Activated CD4-positive, alpha-beta T cell treated with anti-CD3 and anti-CD28 coated beads, Interleukin-2, amount 10 ng/mL, durations not matched to agents 7 days and 5 days (primary cell): ENCODE data around the gene RBBP5. TPM values are rescaled to one million over a fixed set of nuclear protein-coding genes. Genes with fewer than 3 reads are reported as not detected.

Experiments used
- CTCF ChIA-PET: fragments of 350-600 bp; sonication (Branson Sonifier 250); formaldehyde crosslinking; loops from one replicate; lab custom pipeline; 2021; ENCODE audit warnings: antibody characterized with exemption; lab: Charles Lee
- POLR2A ChIA-PET: fragments of 350-600 bp; sonication (Branson Sonifier 250); formaldehyde crosslinking; loops from one replicate; lab custom pipeline; 2021; ENCODE audit warnings: antibody characterized with exemption; lab: Charles Lee
- DNase-seq: peaks from one replicate; pipeline ENCODE4 v3.0.0-alpha.2; 2020
- H3K27ac Mint-ChIP-seq: one replicate; pipeline ENCODE4 v1.8.0; 2021; ENCODE audit warnings: mild to moderate bottlenecking, moderate library complexity, mixed read lengths
- H3K27me3 Mint-ChIP-seq: one replicate; pipeline ENCODE4 v1.8.0; 2021; ENCODE audit warnings: mixed read lengths
- H3K36me3 Mint-ChIP-seq: one replicate; pipeline ENCODE4 v1.8.0; 2021; ENCODE audit warnings: low read depth, mixed read lengths
- H3K4me1 Mint-ChIP-seq: one replicate; pipeline ENCODE4 v1.8.0; 2021; ENCODE audit warnings: mixed read lengths
- H3K4me3 Mint-ChIP-seq: one replicate; pipeline ENCODE4 v1.8.0; 2021; ENCODE audit warnings: mild to moderate bottlenecking, moderate library complexity, mixed read lengths
- H3K9me3 Mint-ChIP-seq: one replicate; pipeline ENCODE4 v1.8.0; 2021; ENCODE audit warnings: mixed read lengths
- total RNA-seq, 2 experiments: library from RNA; stranded (reverse); gene quantifications; one replicate each; pipeline ENCODE4 v1.2.3, GENCODE V29; 2021

RBBP5 gene
- total RNA-seq, 2 experiments from 2014 or later: 22.2 to 24.7 TPM

- H3K27me3 Mint-ChIP-seq: no peaks in the 10 kb centered on the region
- no peak overlapping the region for H3K4me3 Mint-ChIP-seq
- DNase-seq: no peak
- CTCF ChIA-PET: interaction anchor here (0.7 to 2.3 kb wide), 4 partner anchors 8 to 577 kb away, joined by 3 to 11 read pairs (median 5); no protein-coding TSS in a partner anchor
- no peaks in the 10 kb centered on the region for H3K9me3 Mint-ChIP-seq
- H3K27ac Mint-ChIP-seq: no peak overlapping the region
- H3K36me3 Mint-ChIP-seq: no peaks in the 10 kb centered on the region
- H3K4me1 Mint-ChIP-seq: no peaks in the 10 kb centered on the region
- POLR2A ChIA-PET: no interaction called here
These were observed 50.8 kb downstream of the RBBP5 start for GRCh38 chr1:205071028-205071409.

GRCh38 chr1:205069371-205070125 lies 52.2 kb downstream of the RBBP5 start:
- Mint-ChIP-seq H3K4me3 (no peak overlapping the region), H3K9me3 (no peaks in the 10 kb centered on the region), H3K36me3 (no peaks in the 10 kb centered on the region), H3K4me1 (no peaks in the 10 kb centered on the region), H3K27me3 (no peaks in the 10 kb centered on the region), H3K27ac (no peak overlapping the region)
- POLR2A ChIA-PET: no interaction called here
- CTCF ChIA-PET: interaction anchor here (2.3 kb wide), 1 partner anchor 80 kb away, joined by 5 read pairs; no protein-coding TSS in a partner anchor
- DNase-seq: no peak

GRCh38 chr1:205068457-205069040 lies 53.2 kb downstream of the RBBP5 start:
- CTCF ChIA-PET: interaction anchor here (2.3 kb wide), 1 partner anchor 79 kb away, joined by 5 read pairs; no protein-coding TSS in a partner anchor
- no peaks in the 10 kb centered on the region for H3K9me3 Mint-ChIP-seq
- no peak overlapping the region for H3K27ac Mint-ChIP-seq
- H3K27me3 Mint-ChIP-seq: no peaks in the 10 kb centered on the region
- POLR2A ChIA-PET: no interaction called here
- H3K4me3 Mint-ChIP-seq: no peak overlapping the region
- no peaks in the 10 kb centered on the region for H3K4me1 Mint-ChIP-seq
- H3K36me3 Mint-ChIP-seq: no peaks in the 10 kb centered on the region
- DNase-seq: no peak

- Mint-ChIP-seq H3K27me3 (no peaks in the 10 kb centered on the region), H3K4me3 (no peak overlapping the region), H3K27ac (no peak overlapping the region), H3K36me3 (no peaks in the 10 kb centered on the region), H3K9me3 (no peaks in the 10 kb centered on the region), H3K4me1 (no peaks in the 10 kb centered on the region)
- ChIA-PET CTCF (no interaction called here), POLR2A (no interaction called here)
- DNase-seq: no peak
These were observed 53.8 kb downstream of the RBBP5 start for GRCh38 chr1:205068001-205068400.

- CTCF ChIA-PET: no interaction called here
- no peak overlapping the region for H3K27ac Mint-ChIP-seq
- H3K27me3 Mint-ChIP-seq: no peaks in the 10 kb centered on the region
- no peak overlapping the region for H3K4me3 Mint-ChIP-seq
- no peaks in the 10 kb centered on the region for H3K4me1 Mint-ChIP-seq
- DNase-seq: no peak
- no peaks in the 10 kb centered on the region for H3K36me3 Mint-ChIP-seq
- no peaks in the 10 kb centered on the region for H3K9me3 Mint-ChIP-seq
- POLR2A ChIA-PET: no interaction called here
These were observed 54.7 kb downstream of the RBBP5 start for GRCh38 chr1:205067031-205067430.

- no peak for DNase-seq
These were observed 55.5 kb downstream of the RBBP5 start for GRCh38 chr1:205066141-205066818.

GRCh38 chr1:205065666-205066065 lies 56.1 kb downstream of the RBBP5 start:
- Mint-ChIP-seq H3K9me3 (no peaks in the 10 kb centered on the region), H3K27me3 (no peaks in the 10 kb centered on the region), H3K4me3 (no peak overlapping the region), H3K4me1 (no peaks in the 10 kb centered on the region), H3K36me3 (no peaks in the 10 kb centered on the region), H3K27ac (no peak overlapping the region)
- CTCF ChIA-PET: interaction anchor here (0.7 kb wide), 1 partner anchor 76 kb away, joined by 3 read pairs; no protein-coding TSS in a partner anchor
- POLR2A ChIA-PET: no interaction called here
- no peak for DNase-seq

More at GRCh38 chr1:205066141-205066818, 55.5 kb downstream of the RBBP5 start:
- Mint-ChIP-seq H3K27ac (no peak overlapping the region), H3K9me3 (no peaks in the 10 kb centered on the region), H3K4me1 (no peaks in the 10 kb centered on the region), H3K27me3 (no peaks in the 10 kb centered on the region), H3K4me3 (no peak overlapping the region), H3K36me3 (no peaks in the 10 kb centered on the region)
- ChIA-PET POLR2A (no interaction called here), CTCF (interaction anchor here (0.7 kb wide), 1 partner anchor 76 kb away, joined by 3 read pairs; no protein-coding TSS in a partner anchor)

- no peaks in the 10 kb centered on the region for H3K4me1 Mint-ChIP-seq
- POLR2A ChIA-PET: no interaction called here
- CTCF ChIA-PET: no interaction called here
- no peak overlapping the region for H3K27ac Mint-ChIP-seq
- no peaks in the 10 kb centered on the region for H3K9me3 Mint-ChIP-seq
- no peaks in the 10 kb centered on the region for H3K27me3 Mint-ChIP-seq
- no peak for DNase-seq
- no peak overlapping the region for H3K4me3 Mint-ChIP-seq
- H3K36me3 Mint-ChIP-seq: no peaks in the 10 kb centered on the region
These were observed 56.9 kb downstream of the RBBP5 start for GRCh38 chr1:205064741-205065316.

- Mint-ChIP-seq H3K9me3 (no peaks in the 10 kb centered on the region), H3K4me1 (no peaks in the 10 kb centered on the region), H3K27ac (no peak overlapping the region), H3K27me3 (no peaks in the 10 kb centered on the region), H3K4me3 (no peak overlapping the region), H3K36me3 (no peaks in the 10 kb centered on the region)
- DNase-seq: no peak
- POLR2A ChIA-PET: no interaction called here
- CTCF ChIA-PET: interaction anchor here (2.0 kb wide), 1 partner anchor 16 kb away, joined by 4 read pairs; no protein-coding TSS in a partner anchor
These were observed 57.5 kb downstream of the RBBP5 start for GRCh38 chr1:205064301-205064700.

- Mint-ChIP-seq H3K4me3 (no peak overlapping the region), H3K27ac (no peak overlapping the region), H3K27me3 (no peaks in the 10 kb centered on the region), H3K36me3 (no peaks in the 10 kb centered on the region), H3K4me1 (no peaks in the 10 kb centered on the region), H3K9me3 (no peaks in the 10 kb centered on the region)
- ChIA-PET POLR2A (no interaction called here), CTCF (interaction anchor here (0.9 to 2.0 kb wide), 7 partner anchors 9 to 421 kb away, joined by 3 to 9 read pairs (median 4); no protein-coding TSS in a partner anchor)
- DNase-seq: no peak
These were observed 58.9 kb downstream of the RBBP5 start for GRCh38 chr1:205062895-205063294.

GRCh38 chr1:205062319-205062718 lies 59.5 kb downstream of the RBBP5 start:
- no peak for DNase-seq
- Mint-ChIP-seq H3K36me3 (no peaks in the 10 kb centered on the region), H3K9me3 (no peaks in the 10 kb centered on the region), H3K4me3 (no peak overlapping the region), H3K27me3 (no peaks in the 10 kb centered on the region), H3K27ac (no peak overlapping the region), H3K4me1 (no peaks in the 10 kb centered on the region)
- ChIA-PET POLR2A (interaction anchor here (0.7 kb wide), 1 partner anchor 200 kb away, joined by 4 read pairs; no protein-coding TSS in a partner anchor), CTCF (interaction anchor here (0.9 to 2.0 kb wide), 10 partner anchors 9 to 422 kb away, joined by 3 to 25 read pairs (median 4); no protein-coding TSS in a partner anchor)

- Mint-ChIP-seq H3K27ac (no peak overlapping the region), H3K4me3 (no peak overlapping the region), H3K9me3 (no peaks in the 10 kb centered on the region), H3K4me1 (no peaks in the 10 kb centered on the region), H3K36me3 (no peaks in the 10 kb centered on the region), H3K27me3 (no peaks in the 10 kb centered on the region)
- ChIA-PET CTCF (interaction anchor here (0.6 to 2.0 kb wide), 16 partner anchors 9 to 195 kb away, joined by 3 to 25 read pairs (median 5); no protein-coding TSS in a partner anchor), POLR2A (no interaction called here)
- peak; percentile 84 for DNase-seq
These were observed 60.1 kb downstream of the RBBP5 start for GRCh38 chr1:205061665-205062069.
